WTC11 (cell line): ENCODE results near the gene KCND2.

ENCODE experiments used
- CREB1 ChIP-seq: sonication (generic); formaldehyde crosslinking; IDR thresholded peaks from 2 replicates; pipeline ENCODE4 v1.8.0; 2023; ENCODE audit warnings: mild to moderate bottlenecking, missing genetic modification reagents
- ETV6 ChIP-seq: sonication (generic); formaldehyde crosslinking; IDR thresholded peaks from 2 replicates; pipeline ENCODE4 v1.8.1; 2022; ENCODE audit warnings: mild to moderate bottlenecking, missing genetic modification reagents
- TF ChIP-seq, protein P1 (sequence below): fragments of 200-600 bp; IDR thresholded peaks from 2 replicates; pipeline ENCODE4 v1.8.0; 2022; ENCODE audit warnings: antibody characterized with exemption

DNA sequence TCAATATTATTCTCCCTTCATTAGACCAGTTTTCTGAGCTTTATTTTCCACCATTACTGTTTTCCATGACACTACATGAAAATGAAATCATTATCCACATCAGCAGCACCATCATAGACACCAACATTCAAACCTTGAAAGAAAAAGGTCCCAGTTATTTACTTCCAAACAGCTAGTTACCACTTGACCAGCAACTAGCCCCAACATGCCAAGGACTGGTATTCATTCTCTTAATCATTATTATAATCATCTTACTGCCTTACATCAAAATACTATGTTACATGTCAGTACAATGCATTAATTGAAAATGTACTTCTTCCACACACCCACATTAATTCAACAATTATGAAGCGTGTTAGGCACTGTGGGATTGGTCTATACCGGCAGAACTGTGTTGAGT, 385.5 kb downstream of the KCND2 start:
- no peak for TF ChIP-seq CREB1 (CRISPR knock-in tag)
- no peak for TF ChIP-seq ETV6
- TF ChIP-seq, protein P1, sequence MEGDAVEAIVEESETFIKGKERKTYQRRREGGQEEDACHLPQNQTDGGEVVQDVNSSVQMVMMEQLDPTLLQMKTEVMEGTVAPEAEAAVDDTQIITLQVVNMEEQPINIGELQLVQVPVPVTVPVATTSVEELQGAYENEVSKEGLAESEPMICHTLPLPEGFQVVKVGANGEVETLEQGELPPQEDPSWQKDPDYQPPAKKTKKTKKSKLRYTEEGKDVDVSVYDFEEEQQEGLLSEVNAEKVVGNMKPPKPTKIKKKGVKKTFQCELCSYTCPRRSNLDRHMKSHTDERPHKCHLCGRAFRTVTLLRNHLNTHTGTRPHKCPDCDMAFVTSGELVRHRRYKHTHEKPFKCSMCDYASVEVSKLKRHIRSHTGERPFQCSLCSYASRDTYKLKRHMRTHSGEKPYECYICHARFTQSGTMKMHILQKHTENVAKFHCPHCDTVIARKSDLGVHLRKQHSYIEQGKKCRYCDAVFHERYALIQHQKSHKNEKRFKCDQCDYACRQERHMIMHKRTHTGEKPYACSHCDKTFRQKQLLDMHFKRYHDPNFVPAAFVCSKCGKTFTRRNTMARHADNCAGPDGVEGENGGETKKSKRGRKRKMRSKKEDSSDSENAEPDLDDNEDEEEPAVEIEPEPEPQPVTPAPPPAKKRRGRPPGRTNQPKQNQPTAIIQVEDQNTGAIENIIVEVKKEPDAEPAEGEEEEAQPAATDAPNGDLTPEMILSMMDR, result no peak
